Measurements from ENCODE around the gene L3MBTL4.
A peak's percentile ranks its signal among the peaks of the same experiment; 100 is the strongest.
"Not testable (repeated sequence)": the region's sequence is repeated elsewhere in the genome, so short reads cannot be mapped to it uniquely, and the experiment has no call there.

L3MBTL4 gene

GRCh38 chr18:6414723-6415417, at the start of gene L3MBTL4:
Gene L3MBTL4, minus strand, starts transcription at chr18:6414911. Its CDS starts 103,286 bp downstream, at chr18:6311625.
- DNase-seq, result peak; percentile 86

- DNase-seq, result no peak
Observed at GRCh38 chr18:6452194-6452593, 37.5 kb upstream of the L3MBTL4 start.

GRCh38 chr18:6449213-6449612, 34.5 kb upstream of the L3MBTL4 start:
- DNase-seq, result no peak

- DNase-seq, result no peak
Observed at GRCh38 chr18:6444466-6445228, 29.9 kb upstream of the L3MBTL4 start.

GRCh38 chr18:6441200-6441599, 26.5 kb upstream of the L3MBTL4 start:
- no peak for DNase-seq

- no peak for DNase-seq
Observed at GRCh38 chr18:6437937-6438818, 23.5 kb upstream of the L3MBTL4 start.

- DNase-seq, result no peak
Observed at GRCh38 chr18:6435731-6436130, 21.0 kb upstream of the L3MBTL4 start.

GRCh38 chr18:6434987-6435709, 20.4 kb upstream of the L3MBTL4 start:
- no peak for DNase-seq

GRCh38 chr18:6434481-6434880, 19.8 kb upstream of the L3MBTL4 start:
- no peak for DNase-seq

- DNase-seq, result no peak
Observed at GRCh38 chr18:6431659-6432318, 17.1 kb upstream of the L3MBTL4 start.

GRCh38 chr18:6428851-6429395, 14.2 kb upstream of the L3MBTL4 start:
- no peak for DNase-seq

- DNase-seq, result no peak
Observed at GRCh38 chr18:6427286-6427685, 12.6 kb upstream of the L3MBTL4 start.

GRCh38 chr18:6423289-6423688, 8.6 kb upstream of the L3MBTL4 start:
- peak; percentile 74 for DNase-seq

- peak; percentile 54 for DNase-seq
Observed at GRCh38 chr18:6414118-6414722, 491 bp downstream of the L3MBTL4 start.

GRCh38 chr18:6413579-6414117, 1.1 kb downstream of the L3MBTL4 start:
- peak; percentile 71 for DNase-seq

GRCh38 chr18:6412933-6413472, 1.7 kb downstream of the L3MBTL4 start:
- peak; percentile 71 for DNase-seq

GRCh38 chr18:6411382-6411781, 3.3 kb downstream of the L3MBTL4 start:
- DNase-seq, result peak; percentile 42

GRCh38 chr18:6409933-6410332, 4.8 kb downstream of the L3MBTL4 start:
- DNase-seq, result no peak

GRCh38 chr18:6408543-6408942, 6.2 kb downstream of the L3MBTL4 start:
- DNase-seq, result not testable (repeated sequence)

GRCh38 chr18:6406910-6407470, 7.7 kb downstream of the L3MBTL4 start:
- no peak for DNase-seq

Data from DMS79 treated with DMSO at 0.1 percent for 48 hours (cell line).